NCI-H2029 treated with DMSO at 0.1 percent for 48 hours (cell line): ENCODE data around the gene OSCP1.

Source experiments
- DNase-seq: peaks from one replicate; lab custom pipeline; 2025; lab: John Stamatoyannopoulos, UW

Gene OSCP1

GRCh38 chr1:36446746-36447145 lies 3.5 kb downstream of the OSCP1 start:
- DNase-seq, result no peak

DNA sequence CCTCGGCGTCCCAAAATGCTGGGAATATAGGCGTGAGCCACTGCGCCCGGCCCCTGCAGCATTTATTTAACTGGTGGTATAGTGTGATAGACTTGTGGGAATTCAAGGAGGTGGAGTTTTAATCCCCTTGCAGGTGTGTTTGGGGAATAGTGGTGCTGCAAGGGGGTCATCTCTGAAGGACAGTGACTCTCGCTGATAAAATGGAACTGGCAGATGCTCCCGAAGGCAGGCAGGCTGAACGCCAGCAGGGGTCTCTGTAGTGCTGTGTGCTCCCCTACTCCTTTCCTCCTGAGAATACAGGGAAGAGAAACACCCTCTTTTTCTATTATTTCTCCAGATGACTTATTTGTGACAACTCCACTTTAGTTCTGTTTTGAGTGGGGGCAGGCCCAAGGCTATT lies 4.0 kb downstream of the OSCP1 start:
- DNase-seq, result no peak

- DNase-seq, result no peak
Measured at GRCh38 chr1:36443297-36443696, 7.0 kb downstream of the OSCP1 start.

DNA sequence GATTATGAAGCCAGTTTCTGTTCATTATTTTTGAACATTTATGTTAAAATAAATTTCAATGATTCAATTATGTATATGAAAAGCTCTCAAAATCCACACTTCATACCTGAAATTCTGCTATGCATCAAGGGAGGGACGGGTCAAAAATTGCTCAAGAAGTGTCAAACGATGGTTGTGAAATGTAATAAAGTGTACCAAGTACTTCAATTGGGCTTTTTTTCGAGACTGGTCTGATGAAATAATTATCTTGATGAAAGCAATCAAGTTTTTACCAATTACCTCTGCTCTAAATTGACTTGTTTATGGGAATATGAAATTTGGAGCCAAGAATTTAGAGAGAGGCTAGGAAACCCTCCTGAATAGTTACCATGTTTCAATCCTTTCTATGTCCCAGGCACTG lies 7.9 kb downstream of the OSCP1 start:
- DNase-seq, result no peak

DNA sequence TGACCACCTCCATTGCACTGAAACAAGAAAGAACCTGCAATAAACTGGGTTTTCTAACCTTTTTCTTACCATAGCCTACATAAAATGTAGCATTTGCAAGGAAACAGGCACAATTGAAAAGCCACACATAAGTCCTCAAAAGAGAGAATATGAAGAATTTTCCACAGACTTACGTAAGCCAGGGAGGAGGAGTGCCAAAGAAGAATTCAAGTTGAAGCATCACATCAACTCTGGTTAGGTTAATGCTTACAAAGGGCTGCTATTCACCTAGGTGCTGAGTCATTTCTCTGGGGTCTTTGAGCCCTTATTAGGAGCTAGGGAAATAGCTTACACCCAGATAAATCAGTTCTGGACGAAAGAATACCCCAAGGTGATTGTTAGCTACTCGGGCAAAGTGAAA lies 9.6 kb downstream of the OSCP1 start:
- no peak for DNase-seq

- DNase-seq, result no peak
Measured at GRCh38 chr1:36440044-36440443, 10.2 kb downstream of the OSCP1 start.

DNA sequence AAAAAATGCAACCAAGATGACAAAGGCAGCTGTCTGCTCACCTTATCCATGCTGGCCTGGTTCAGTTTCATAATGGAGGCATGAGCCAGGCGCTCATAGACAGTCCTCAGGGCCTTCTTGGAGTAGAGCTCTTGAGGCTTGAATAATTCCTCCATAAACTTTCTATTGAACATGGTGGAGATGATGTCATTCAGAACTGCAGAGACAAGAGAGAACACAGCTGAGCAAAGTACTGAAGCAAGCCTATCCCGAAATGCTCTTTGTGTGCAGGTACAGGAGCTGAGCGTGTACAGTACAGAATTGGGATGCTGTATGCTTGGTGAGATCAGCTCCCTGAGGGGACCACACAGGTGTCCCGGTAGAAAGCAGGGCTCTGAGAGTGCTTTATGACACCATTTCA lies 11.5 kb downstream of the OSCP1 start:
- no peak for DNase-seq

DNA sequence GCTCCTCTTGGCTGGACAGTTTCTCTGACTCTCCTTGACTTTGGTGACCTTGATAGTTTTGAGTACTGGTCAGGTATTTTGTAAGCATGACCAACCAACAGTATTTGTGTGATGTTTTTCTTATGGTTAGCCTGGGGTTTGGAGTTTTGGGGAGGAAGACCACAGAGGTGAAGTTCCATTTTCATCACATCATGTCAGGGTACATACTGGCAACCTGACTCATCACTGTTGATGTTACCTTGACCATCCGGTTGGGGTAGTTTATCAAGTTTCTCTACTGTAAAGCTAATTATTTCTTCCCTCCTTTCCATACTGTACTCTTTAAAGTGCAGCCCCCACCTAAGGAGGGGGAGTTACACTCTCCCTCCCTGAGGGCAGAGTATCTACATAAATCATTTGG lies 13.4 kb downstream of the OSCP1 start:
- DNase-seq, result no peak

DNA sequence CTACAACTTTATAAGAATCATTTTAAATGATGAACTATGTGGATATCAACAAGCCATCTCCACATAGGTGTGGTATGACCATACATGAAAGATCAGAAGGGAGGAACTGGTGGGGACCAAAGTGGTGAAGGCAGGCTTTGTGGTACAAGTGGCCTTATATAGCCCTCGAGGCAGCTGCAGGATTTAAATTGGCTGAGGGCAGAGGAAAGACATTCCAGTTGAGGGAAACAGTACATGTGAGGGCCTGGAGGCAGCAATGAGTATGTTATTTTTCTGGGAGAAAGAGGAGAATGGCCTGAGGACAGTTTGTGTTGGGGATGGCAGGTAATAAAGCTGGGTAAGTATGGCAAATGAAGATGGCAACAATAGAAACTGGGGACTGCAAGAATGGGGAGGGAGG lies 17.1 kb downstream of the OSCP1 start:
- no peak for DNase-seq

- DNase-seq, result no peak
Measured at GRCh38 chr1:36432616-36433015, 17.6 kb downstream of the OSCP1 start.

- DNase-seq, result peak; percentile 58
Measured at GRCh38 chr1:36425791-36426190, 24.5 kb downstream of the OSCP1 start.

DNA sequence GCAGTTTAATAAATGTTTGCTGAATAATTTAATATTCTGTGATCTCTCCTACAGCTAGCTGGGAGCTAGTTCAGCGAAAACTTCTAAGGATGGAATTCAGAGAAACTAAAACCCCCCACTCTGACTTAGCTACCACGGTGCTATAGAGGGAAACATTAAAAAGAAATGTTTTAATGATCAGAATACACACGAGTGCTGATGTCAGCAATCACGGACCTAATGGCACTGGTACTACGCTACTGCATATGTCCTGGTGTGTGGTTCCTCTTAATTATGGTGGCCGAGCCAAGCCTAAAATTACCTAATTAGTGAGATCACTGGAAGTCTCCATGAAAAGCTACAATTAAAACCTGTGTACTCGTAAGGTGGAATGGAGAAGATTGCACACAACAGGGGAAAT lies 28.6 kb downstream of the OSCP1 start:
- no peak for DNase-seq

GRCh38 chr1:36420836-36421317 lies 29.4 kb downstream of the OSCP1 start:
- DNase-seq, result peak; percentile 96

DNA sequence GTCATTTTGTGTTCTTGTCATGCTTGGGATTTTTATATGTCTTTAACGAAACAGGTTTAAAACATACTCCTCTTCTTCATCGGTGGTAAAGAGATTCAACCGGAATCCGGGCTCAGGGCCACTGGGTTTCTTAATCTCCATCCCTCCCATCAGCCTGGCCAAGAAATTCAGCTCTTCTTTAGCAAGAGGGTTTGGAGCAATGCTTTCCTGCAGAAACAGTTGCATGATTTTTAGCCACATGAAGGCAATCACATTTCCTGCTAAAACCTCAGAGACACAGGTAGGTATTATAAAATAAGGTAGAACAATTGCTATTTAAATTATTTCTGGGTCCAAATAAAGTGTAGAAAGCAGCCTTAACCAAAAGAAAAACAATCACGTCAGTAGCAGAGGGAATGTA lies 29.8 kb downstream of the OSCP1 start:
- DNase-seq, result no peak

GRCh38 chr1:36419569-36419968 lies 30.7 kb downstream of the OSCP1 start:
- no peak for DNase-seq

DNA sequence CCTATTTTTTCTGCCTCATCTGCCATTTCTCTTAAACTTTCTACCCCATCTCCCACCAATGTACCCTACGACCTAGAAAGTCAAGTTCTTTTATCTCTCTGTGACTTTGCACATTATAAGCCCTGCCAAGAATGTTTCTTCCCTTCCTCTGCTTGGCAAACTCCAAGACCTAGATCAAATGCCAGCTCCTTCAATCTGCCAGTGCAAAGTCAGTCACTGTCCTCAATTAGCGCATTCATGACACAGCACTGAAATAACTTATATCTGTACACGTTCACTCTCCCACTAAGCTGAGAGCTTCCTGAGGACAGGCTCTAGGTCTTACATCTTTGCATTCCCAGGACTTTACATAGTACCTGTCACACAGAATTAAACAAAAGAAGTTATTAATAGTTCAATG lies 31.1 kb downstream of the OSCP1 start:
- DNase-seq, result no peak

DNA sequence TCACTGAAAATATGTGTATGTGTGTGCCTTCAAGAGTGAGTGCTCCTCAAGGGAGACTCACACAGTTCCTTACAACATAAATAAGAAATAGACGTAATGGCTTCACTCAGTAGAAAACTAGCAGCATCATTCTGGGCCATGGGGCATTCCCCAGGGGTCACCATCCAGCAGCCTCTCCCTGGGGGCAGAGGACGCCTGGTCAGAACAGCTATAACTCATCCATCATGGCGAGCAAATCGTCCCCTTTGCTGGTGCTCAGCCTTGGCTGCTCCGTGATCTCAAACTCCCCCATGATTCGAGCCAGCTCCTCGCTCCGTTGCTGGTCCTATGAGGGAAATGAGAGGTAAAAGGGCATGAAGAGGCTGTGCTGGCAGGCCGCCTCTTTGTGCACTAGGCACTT lies 32.3 kb downstream of the OSCP1 start:
- DNase-seq, result no peak

- no peak for DNase-seq
Measured at GRCh38 chr1:36415661-36416326, 34.5 kb downstream of the OSCP1 start.

GRCh38 chr1:36414384-36414783 lies 35.9 kb downstream of the OSCP1 start:
- no peak for DNase-seq

DNA sequence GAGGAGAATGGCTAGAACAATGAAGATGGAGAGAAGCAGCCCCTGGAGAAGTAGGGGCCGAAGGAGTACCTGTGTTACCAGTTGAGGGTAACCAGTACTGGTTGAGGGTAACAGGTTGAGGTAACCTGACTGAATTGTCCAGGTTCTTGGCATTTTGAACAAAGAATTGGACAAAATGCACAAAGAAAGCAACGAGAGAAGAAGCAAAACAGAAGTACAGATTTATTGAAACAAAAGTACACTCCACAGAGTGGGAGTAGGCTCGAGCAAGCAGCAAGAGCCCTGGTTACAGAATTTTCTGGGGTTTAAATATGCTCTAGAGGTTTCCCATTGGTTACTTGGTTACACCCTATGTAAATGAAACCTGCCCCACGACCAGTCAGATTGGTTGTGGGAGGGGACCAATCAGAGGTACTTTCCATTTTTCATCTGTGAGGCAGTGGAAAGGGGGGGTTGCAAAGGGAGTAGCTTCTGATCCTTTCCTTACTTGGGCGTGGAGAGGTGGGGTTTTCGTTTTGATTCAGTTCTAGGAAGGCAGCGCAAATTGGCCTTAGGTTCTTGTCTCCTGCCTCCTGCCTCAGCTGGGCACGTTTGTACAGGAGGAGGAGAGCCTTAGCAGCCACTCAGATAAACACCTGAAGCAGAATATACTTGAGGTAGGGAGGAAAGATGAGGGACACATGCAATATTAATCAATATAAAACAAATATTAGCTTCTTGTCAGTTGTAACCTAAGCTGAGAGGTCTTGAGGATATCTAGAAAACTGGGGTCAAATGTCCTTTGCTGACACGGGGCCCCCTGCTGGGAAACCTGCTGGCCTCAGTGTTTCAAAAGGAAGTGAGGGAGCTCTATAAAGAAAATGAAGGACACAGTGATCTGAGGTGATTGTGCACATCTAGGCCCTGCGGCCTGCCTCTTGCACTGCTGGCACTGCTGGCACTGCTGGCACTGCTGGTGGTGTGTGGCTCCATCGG lies 38.3 kb downstream of the OSCP1 start:
- DNase-seq, result peak; percentile 57

DNA sequence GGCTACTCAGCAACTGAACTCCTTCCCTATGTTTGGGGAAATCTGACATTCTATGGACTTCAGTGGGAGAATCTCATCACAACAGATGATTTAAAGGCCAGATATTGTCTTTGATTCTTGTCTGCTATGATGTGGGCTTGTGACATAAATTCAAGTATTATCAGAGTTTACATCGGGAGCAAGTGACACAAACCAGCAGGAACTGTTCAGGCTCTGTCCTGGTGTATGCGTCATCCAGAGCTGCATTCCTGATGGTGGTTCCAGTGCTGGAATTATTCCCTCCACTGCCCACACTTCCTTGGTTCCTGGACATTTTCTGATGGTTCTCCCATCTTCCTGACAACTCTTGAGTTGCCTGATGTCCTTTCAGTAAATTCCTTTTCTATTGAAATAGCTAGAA lies 41.8 kb downstream of the OSCP1 start:
- DNase-seq, result no peak

DNA sequence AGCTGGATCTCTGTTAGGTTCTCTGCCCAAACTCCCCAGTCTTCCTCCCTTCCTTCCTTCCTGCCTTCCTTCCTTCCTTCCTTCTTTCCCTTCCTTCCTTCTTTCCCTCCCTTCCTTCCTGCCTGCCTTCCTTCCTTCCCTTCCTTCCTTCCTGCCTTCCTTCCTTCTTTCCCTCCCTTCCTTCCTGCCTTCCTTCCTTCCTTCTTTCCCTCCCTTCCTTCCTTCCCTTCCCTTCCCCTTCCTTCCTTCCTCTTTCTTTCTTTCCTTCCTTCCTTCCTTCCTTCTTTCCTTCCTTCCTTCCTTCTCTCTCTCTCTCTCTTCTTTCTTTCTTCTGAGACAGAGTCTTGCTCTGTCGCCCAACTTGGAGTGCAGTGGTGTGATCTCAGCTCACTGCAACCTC lies 43.8 kb downstream of the OSCP1 start:
- no peak for DNase-seq

- DNase-seq, result no peak
Measured at GRCh38 chr1:36402504-36402890, 47.8 kb downstream of the OSCP1 start.
